Effector memory CD4-positive, alpha-beta T cell (primary cell): Measurements from ENCODE around the gene NARS2.

Source experiments
- DNase-seq, 3 donors: peaks; one replicate each; pipeline ENCODE4 v3.0.0-alpha.2; 2020
- H3K27ac ChIP-seq: 2 replicates; pipeline ENCODE4 v1.7.0; 2013; ENCODE audit warnings: mild to moderate bottlenecking, low read length, moderate library complexity; ENCODE audit not compliant: insufficient read depth, poor library complexity, severe bottlenecking
- H3K27me3 ChIP-seq: replicated peaks from 2 replicates; pipeline ENCODE4 v1.7.0; 2013; ENCODE audit warnings: mild to moderate bottlenecking, low read length; ENCODE audit not compliant: insufficient read depth, control insufficient read depth, poor library complexity, severe bottlenecking
- H3K36me3 ChIP-seq: 2 replicates; pipeline ENCODE4 v1.7.0; 2013; ENCODE audit warnings: mild to moderate bottlenecking, low read length, moderate library complexity; ENCODE audit not compliant: control insufficient read depth, insufficient read depth
- H3K4me1 ChIP-seq: 2 replicates; pipeline ENCODE4 v1.7.0; 2013; ENCODE audit warnings: low read length, mild to moderate bottlenecking; ENCODE audit not compliant: control insufficient read depth, insufficient read depth, poor library complexity, severe bottlenecking
- H3K4me3 ChIP-seq: 2 replicates; pipeline ENCODE4 v1.7.0; 2013; ENCODE audit warnings: low read length, low read depth, mild to moderate bottlenecking; ENCODE audit not compliant: insufficient read depth, poor library complexity, severe bottlenecking
- H3K9me3 ChIP-seq: 2 replicates; pipeline ENCODE4 v1.7.0; 2013; ENCODE audit warnings: mild to moderate bottlenecking, low read length, moderate library complexity; ENCODE audit not compliant: control insufficient read depth

Gene NARS2

GRCh38 chr11:78392854-78393253 lies 181.8 kb downstream of the NARS2 start:
- H3K36me3 ChIP-seq, result no peaks in the 10 kb centered on the region
- H3K27me3 ChIP-seq, result no peaks in the 10 kb centered on the region
- DNase-seq, result no peak
- no peak overlapping the region for H3K4me3 ChIP-seq
- no peaks in the 10 kb centered on the region for H3K4me1 ChIP-seq
- H3K27ac ChIP-seq, result no peak overlapping the region
- H3K9me3 ChIP-seq, result no peaks in the 10 kb centered on the region

DNA sequence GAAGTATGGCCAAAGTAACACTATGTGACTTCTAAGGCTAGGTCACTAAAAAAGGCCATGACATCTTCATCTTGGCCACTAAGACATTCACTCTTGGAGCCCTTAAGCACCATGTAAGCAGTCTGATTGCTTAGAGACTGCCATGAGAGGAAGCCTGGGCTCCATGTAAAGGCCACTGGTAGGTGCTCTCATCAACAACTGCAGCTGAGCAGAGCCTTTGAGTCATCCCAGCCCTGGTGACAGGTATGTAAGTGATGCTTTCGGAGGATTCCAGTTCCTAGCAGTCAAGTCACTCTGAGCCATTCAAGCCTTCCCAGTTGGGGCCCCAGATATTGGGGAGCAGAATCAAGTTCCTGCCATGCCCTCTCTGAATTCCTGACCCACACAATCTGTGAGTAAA lies 183.2 kb downstream of the NARS2 start:
- DNase-seq, result no peak
- H3K4me3 ChIP-seq, result no peak overlapping the region
- H3K4me1 ChIP-seq, result no peaks in the 10 kb centered on the region
- H3K27me3 ChIP-seq, result no peaks in the 10 kb centered on the region
- H3K9me3 ChIP-seq, result no peaks in the 10 kb centered on the region
- no peaks in the 10 kb centered on the region for H3K36me3 ChIP-seq
- no peak overlapping the region for H3K27ac ChIP-seq

DNA sequence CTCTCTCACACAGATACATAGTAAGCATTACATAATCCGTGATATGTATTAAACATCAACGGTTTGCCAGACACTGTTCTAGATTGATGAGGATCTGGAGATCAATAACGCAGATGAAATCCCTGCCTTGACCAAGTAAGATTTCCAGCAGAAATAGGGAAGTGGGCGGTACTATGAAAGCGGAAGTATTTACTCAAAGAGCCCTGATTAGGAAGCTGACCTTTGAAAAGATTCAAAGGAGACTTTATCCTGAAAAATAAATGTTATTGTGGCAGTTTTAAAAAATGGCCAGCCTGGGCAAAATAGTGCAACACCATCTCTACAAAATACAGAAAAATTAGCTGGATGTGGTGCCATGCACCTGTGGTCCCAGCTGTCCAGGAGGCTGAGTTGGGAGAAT lies 183.9 kb downstream of the NARS2 start:
- Histone ChIP-seq H3K4me1 (no peaks in the 10 kb centered on the region), H3K4me3 (no peak overlapping the region), H3K27me3 (no peaks in the 10 kb centered on the region), H3K36me3 (no peaks in the 10 kb centered on the region), H3K27ac (no peak overlapping the region), H3K9me3 (no peaks in the 10 kb centered on the region)
- DNase-seq, result no peak

DNA sequence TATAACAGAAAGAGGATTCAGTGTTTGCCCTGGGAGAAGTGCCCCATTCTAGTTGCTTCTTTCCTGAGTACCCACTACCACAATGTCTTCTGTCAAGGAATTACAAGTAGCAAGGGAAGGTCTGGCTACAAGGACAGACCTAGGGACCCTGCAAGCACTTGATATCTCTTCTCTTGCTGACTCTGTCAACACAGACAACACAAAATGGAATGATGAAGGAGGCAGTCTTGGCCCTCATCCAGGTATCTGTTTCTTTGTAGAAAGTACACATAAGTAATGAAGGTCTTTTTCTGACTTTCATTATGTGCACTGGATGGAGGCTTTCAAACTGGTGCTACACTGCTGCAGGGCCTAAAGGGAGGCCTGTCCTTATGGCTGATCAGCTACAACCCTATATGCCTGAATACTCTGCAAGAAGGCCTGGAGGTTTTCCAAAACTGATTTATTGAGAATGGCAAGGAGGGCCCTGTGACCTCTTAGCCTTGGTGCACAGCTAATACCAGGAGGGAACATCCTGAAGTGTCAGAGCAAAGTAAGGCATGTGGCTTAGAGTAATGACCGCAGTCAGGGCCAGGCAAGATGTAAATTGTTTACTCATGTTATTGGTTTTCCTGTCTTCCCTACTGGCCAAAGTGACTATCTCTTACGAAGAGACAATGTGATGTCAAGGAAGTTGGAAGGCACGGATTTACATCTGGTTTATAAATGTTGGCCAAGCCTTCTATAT lies 188.3 kb downstream of the NARS2 start:
- no peaks in the 10 kb centered on the region for H3K27me3 ChIP-seq
- H3K9me3 ChIP-seq, result no peaks in the 10 kb centered on the region
- DNase-seq, result no peak
- H3K36me3 ChIP-seq, result no peaks in the 10 kb centered on the region
- H3K27ac ChIP-seq, result no peak overlapping the region
- H3K4me3 ChIP-seq, result no peak overlapping the region
- H3K4me1 ChIP-seq, result no peaks in the 10 kb centered on the region
